ENCODE results near the gene NAT14.
A peak's percentile ranks its signal among the peaks of the same experiment; 100 is the strongest.

The NAT14 gene

GRCh38 chr19:55467236-55468053 is 17.5 kb upstream of the NAT14 start:
- Histone ChIP-seq H3K9me3 (ENCODE audit: insufficient read depth, low read length, severe bottlenecking) (no peaks in the 10 kb centered on the region), H3K79me2 (ENCODE audit: insufficient read depth, low read length) (no peaks in the 10 kb centered on the region), H3K4me1 (ENCODE audit: insufficient read depth, low read length) (peaks cover 14% of the 10 kb centered on the region), H4K20me1 (ENCODE audit: insufficient read depth, low read length) (no peaks in the 10 kb centered on the region), H3K4me2 (ENCODE audit: insufficient read depth, low read length) (peak overlapping the region; percentile 23; the same call in 1 of the 2 replicates), H2AFZ (ENCODE audit: low read depth, low read length) (peak overlapping the region; percentile 71), H3K36me3 (ENCODE audit: insufficient read depth, low read length) (no peaks in the 10 kb centered on the region), H3K27ac (ENCODE audit: low read length) (no peak overlapping the region), H3K27me3 (ENCODE audit: insufficient read depth, low read length, poor library complexity) (no peaks in the 10 kb centered on the region), H3K4me3 (ENCODE audit: low read depth in 1 of 2, low read length in 2 of 2) (no peak overlapping the region), H3K9ac (ENCODE audit: low read depth, low read length) (peak overlapping the region; percentile 25; the same call in 1 of the 2 replicates)
- TF ChIP-seq EZH2 (IDR thresholded peaks at IDR 0.05; ENCODE audit: borderline replicate concordance, low read depth, low read length, severe bottlenecking), result no peak
- peak; percentile 95 for TF ChIP-seq CTCF (IDR thresholded peaks at IDR 0.05; ENCODE audit: borderline replicate concordance, extremely low read depth, low read length, poor library complexity, severe bottlenecking)
- DNase-seq, result peak; percentile 48
- peak; percentile 93 for ATAC-seq (ENCODE audit: insufficient read depth, low read depth)

GRCh38 chr19:55468054-55468393 is 17.0 kb upstream of the NAT14 start:
- ATAC-seq (ENCODE audit: insufficient read depth, low read depth), result no peak
- Histone ChIP-seq H4K20me1 (ENCODE audit: insufficient read depth, low read length) (no peaks in the 10 kb centered on the region), H3K27ac (ENCODE audit: low read length) (no peak overlapping the region), H3K79me2 (ENCODE audit: insufficient read depth, low read length) (no peaks in the 10 kb centered on the region), H3K4me3 (ENCODE audit: low read depth in 1 of 2, low read length in 2 of 2) (no peak overlapping the region), H2AFZ (ENCODE audit: low read depth, low read length) (peak overlapping the region; percentile 71), H3K4me1 (ENCODE audit: insufficient read depth, low read length) (peaks cover 8% of the 10 kb centered on the region), H3K27me3 (ENCODE audit: insufficient read depth, low read length, poor library complexity) (no peaks in the 10 kb centered on the region), H3K9me3 (ENCODE audit: insufficient read depth, low read length, severe bottlenecking) (no peaks in the 10 kb centered on the region), H3K9ac (ENCODE audit: low read depth, low read length) (peak overlapping the region; percentile 25; the same call in 1 of the 2 replicates), H3K4me2 (ENCODE audit: insufficient read depth, low read length) (peak overlapping the region; percentile 23; the same call in 1 of the 2 replicates), H3K36me3 (ENCODE audit: insufficient read depth, low read length) (no peaks in the 10 kb centered on the region)
- DNase-seq, result no peak
- no peak for TF ChIP-seq EZH2 (IDR thresholded peaks at IDR 0.05; ENCODE audit: borderline replicate concordance, low read depth, low read length, severe bottlenecking)
- no peak for TF ChIP-seq CTCF (IDR thresholded peaks at IDR 0.05; ENCODE audit: borderline replicate concordance, extremely low read depth, low read length, poor library complexity, severe bottlenecking)

GRCh38 chr19:55471266-55471665 is 13.7 kb upstream of the NAT14 start:
- Histone ChIP-seq H3K36me3 (ENCODE audit: insufficient read depth, low read length) (no peaks in the 10 kb centered on the region), H3K4me3 (ENCODE audit: low read depth in 1 of 2, low read length in 2 of 2) (no peak overlapping the region), H3K4me2 (ENCODE audit: insufficient read depth, low read length) (no peak overlapping the region), H3K4me1 (ENCODE audit: insufficient read depth, low read length) (peaks cover 21% of the 10 kb centered on the region), H2AFZ (ENCODE audit: low read depth, low read length) (no peak overlapping the region), H3K27ac (ENCODE audit: low read length) (no peak overlapping the region), H3K9ac (ENCODE audit: low read depth, low read length) (no peak overlapping the region), H3K9me3 (ENCODE audit: insufficient read depth, low read length, severe bottlenecking) (no peaks in the 10 kb centered on the region), H4K20me1 (ENCODE audit: insufficient read depth, low read length) (no peaks in the 10 kb centered on the region), H3K79me2 (ENCODE audit: insufficient read depth, low read length) (no peaks in the 10 kb centered on the region), H3K27me3 (ENCODE audit: insufficient read depth, low read length, poor library complexity) (no peaks in the 10 kb centered on the region)
- TF ChIP-seq CTCF (IDR thresholded peaks at IDR 0.05; ENCODE audit: borderline replicate concordance, extremely low read depth, low read length, poor library complexity, severe bottlenecking) (no peak), EZH2 (IDR thresholded peaks at IDR 0.05; ENCODE audit: borderline replicate concordance, low read depth, low read length, severe bottlenecking) (no peak)
- ATAC-seq (ENCODE audit: insufficient read depth, low read depth) (no peak), DNase-seq (no peak)
